Stomach (tissue), 4 donors: ENCODE results near the gene MISP3.

Experiments used
- CTCF ChIP-seq, 7 experiments: fragments of 450-650 bp in 4 of 7; fragments of 200-600 bp in 3 of 7; sonication (generic) in 3 of 7; IDR thresholded peaks; one replicate each; pipeline ENCODE4 v1.5.1; 2016 to 2019; ENCODE audit warnings: antibody characterized with exemption in 7 of 7, control low read depth in 2 of 7, mild to moderate bottlenecking in 1 of 7
- EP300 ChIP-seq: sonication (generic); formaldehyde crosslinking; IDR thresholded peaks from one replicate; pipeline ENCODE4 v1.6.1; 2017; ENCODE audit warnings: antibody characterized with exemption
- POLR2A ChIP-seq, 4 donors: fragments of 450-650 bp; IDR thresholded peaks; one replicate each; pipeline ENCODE4 v1.6.1; 2016; ENCODE audit warnings: antibody characterized with exemption in 4 of 4, control low read depth in 2 of 4, mild to moderate bottlenecking in 1 of 4, moderate library complexity in 1 of 4
- POLR2AphosphoS5 ChIP-seq, 3 donors: sonication (generic); formaldehyde crosslinking; IDR thresholded peaks; one replicate each; pipeline ENCODE4 v1.6.1; 2016; ENCODE audit warnings: antibody characterized with exemption in 3 of 3

DNA sequence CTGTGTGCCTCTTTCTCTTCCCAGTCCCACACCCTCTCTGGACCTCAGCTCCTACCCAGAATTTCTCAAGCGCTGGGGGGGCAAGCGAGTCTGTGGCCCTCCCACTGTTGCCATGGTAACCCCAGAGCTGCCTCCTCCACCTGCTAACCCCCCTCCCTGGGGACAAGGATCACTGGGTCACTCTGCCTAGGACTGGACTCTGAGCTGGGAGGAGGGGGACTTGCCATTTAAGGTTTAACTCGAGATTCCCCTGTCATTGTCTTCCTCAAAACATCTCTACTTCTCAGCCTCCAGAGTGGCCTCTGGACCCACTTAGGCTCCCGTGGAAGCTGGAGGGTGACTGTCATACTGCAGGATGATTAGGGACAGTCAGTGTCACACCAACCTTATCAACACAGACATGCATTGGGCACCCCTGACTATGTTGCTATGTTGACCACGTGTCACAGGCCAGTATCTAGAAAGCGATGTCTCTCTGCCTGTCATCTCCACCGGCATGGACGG lies 12.9 kb upstream of the MISP3 start:
- TF ChIP-seq CTCF (IDR thresholded peaks at IDR 0.05) (no peak), POLR2AphosphoS5 (IDR thresholded peaks at IDR 0.05) (no peak), POLR2A (IDR thresholded peaks at IDR 0.05) (no peak), EP300 (no peak)
